ENCODE results near the gene ZBTB21.

DNA sequence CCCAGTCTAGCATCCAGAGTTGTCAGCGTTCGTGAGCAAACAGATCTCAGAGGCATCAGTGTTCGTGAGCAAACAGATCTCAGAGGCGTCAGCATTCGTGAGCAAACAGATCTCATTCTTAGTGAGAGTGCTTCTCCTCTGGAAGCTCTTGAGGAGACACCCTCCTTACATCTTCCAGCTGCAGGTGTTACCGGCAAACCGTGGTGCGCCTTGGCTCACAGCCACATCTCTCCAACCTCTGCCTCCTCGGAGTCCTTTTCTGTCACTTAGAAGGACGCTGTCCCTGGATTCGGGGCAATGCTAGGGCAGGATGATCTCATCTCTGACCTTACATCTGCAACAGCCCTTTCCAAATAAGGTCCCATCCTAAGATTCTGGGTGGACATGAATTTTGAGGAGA, 46.3 kb upstream of the ZBTB21 start:
- TF ChIP-seq, protein P1, sequence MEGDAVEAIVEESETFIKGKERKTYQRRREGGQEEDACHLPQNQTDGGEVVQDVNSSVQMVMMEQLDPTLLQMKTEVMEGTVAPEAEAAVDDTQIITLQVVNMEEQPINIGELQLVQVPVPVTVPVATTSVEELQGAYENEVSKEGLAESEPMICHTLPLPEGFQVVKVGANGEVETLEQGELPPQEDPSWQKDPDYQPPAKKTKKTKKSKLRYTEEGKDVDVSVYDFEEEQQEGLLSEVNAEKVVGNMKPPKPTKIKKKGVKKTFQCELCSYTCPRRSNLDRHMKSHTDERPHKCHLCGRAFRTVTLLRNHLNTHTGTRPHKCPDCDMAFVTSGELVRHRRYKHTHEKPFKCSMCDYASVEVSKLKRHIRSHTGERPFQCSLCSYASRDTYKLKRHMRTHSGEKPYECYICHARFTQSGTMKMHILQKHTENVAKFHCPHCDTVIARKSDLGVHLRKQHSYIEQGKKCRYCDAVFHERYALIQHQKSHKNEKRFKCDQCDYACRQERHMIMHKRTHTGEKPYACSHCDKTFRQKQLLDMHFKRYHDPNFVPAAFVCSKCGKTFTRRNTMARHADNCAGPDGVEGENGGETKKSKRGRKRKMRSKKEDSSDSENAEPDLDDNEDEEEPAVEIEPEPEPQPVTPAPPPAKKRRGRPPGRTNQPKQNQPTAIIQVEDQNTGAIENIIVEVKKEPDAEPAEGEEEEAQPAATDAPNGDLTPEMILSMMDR (IDR thresholded peaks at IDR 0.05): no peak
- TF ChIP-seq POLR2AphosphoS5 (IDR thresholded peaks at IDR 0.05) (no peak), POLR2A (IDR thresholded peaks at IDR 0.05) (no peak)
